Esophagus mucosa (tissue), 1 donor: Measurements from ENCODE around the gene PTPRD. TPM values are rescaled to one million over a fixed set of nuclear protein-coding genes. Genes with fewer than 3 reads are reported as not detected.
A peak's percentile ranks its signal among the peaks of the same experiment; 100 is the strongest.

ENCODE experiments used
- ATAC-seq: fragments of 200-7000 bp; cut with Tn5 transposase; one replicate; pipeline ENCODE4 v1.9.1; 2020
- total RNA-seq: library from RNA; stranded (reverse); gene quantifications from one replicate; pipeline ENCODE4 v1.2.4, GENCODE V29; 2023
- donor health status: DM: yes; HTN: yes; CAD: no.

The PTPRD gene
- total RNA-seq, 1 donor from 2014 or later, result 8.7 TPM

DNA sequence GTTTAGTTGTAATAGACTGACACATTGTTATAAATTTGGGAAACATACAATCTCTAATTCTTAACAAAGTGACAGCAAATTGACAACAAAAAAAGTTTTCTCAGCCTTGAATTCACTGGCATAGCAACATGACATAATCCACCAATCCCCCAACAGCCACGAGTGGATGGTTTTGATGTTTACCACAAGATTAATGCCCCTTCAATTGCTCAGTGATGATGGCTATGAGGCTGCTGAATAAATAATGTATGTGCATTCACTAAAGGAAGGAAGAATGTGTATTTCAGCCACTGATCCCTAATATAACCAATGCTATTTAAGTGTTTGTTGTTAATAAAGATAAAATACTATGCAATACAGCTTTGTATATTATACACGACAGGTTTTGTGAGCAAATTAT lies 2069.6 kb downstream of the PTPRD start:
- ATAC-seq, result no peak

- no peak for ATAC-seq
Observed at GRCh38 chr9:8542537-8542936, 2070.3 kb downstream of the PTPRD start.

DNA sequence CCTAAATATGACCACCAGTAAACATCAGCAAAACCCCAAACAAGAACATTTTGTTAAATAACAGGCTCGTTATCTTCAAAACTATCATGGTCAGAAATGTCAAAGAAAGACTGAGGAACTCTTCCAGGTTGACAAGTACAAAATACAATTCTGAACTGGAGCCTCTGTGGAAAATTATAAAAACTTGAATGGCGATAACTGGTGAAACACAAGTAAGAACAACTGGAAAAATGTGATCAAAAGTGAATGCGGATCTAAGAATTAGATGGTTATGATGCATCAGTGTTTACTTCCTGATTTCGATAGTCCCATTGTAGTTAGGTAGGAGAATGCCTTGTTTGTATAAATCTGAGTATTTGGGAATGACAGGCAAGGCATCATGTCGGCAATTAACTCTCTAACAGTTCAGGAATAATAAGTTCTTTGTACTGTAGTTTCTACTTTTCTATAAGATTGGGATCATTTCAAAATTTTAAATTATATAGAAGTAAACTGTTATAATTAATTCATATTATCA lies 2073.1 kb downstream of the PTPRD start:
- no peak for ATAC-seq

DNA sequence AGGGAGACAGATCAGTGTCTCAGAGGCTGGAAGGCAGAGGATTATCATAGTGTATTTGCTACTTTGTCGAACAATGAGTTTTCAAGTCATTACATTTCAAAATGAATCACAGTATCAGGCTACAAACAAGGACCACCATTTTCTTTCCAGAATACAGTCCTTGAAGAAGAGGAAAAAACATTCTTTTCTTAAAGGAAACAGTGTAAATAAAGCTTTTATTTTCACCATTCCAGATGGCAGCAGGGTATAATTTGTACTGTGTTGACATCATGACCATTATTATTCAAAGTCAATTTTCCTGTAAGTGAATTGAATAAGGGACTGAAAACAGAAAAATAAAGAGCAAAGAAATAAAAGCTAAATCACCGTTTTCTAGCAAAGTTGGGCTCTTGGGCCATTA lies 2076.0 kb downstream of the PTPRD start:
- ATAC-seq, result no peak

GRCh38 chr9:8534828-8535227 lies 2078.0 kb downstream of the PTPRD start:
- no peak for ATAC-seq

- ATAC-seq, result no peak
Observed at GRCh38 chr9:8533681-8534080, 2079.1 kb downstream of the PTPRD start.

- no peak for ATAC-seq
Observed at GRCh38 chr9:8531826-8532415, 2080.9 kb downstream of the PTPRD start.

- ATAC-seq, result peak; percentile 79
Observed at GRCh38 chr9:8521112-8521511, 2091.7 kb downstream of the PTPRD start.

DNA sequence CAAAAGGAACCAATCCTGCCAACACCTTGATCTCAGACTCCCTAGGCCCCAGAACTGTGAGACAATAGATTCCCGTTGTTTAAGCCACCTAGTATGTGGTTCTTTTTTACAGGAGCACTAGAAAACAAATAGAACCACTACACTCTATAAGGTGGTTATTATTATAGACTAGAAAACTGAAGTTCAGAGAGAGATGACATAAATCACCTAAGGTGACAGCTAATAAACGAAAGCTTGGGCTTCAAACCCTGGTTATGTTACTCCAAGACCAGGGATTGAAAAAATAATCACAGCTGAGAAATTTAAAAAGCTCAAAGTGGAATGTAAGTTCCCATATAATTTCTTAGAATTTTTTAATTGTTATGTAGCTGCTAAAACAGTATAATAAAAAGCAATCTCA lies 2097.1 kb downstream of the PTPRD start:
- ATAC-seq, result no peak

DNA sequence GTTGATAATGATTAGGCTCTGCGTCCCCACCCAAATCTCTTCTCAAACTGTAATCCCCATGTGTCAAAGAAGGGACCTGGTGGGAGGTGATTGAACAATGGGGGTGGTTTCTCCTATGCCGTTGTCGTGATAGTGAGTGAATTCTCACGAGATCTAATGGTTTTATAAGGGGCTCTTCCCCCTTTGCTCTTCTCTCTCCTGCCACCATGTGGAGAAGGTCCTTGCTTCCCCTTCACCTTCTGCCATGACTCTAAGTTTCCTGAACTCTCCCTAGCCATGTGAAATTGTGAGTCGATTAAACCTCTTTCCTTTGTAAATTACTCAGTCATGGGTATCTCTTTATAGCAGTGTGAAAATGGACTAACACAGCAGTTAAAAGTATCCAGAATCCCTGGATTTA lies 2098.0 kb downstream of the PTPRD start:
- ATAC-seq, result no peak

GRCh38 chr9:8508671-8509290 lies 2104.0 kb downstream of the PTPRD start:
- no peak for ATAC-seq

DNA sequence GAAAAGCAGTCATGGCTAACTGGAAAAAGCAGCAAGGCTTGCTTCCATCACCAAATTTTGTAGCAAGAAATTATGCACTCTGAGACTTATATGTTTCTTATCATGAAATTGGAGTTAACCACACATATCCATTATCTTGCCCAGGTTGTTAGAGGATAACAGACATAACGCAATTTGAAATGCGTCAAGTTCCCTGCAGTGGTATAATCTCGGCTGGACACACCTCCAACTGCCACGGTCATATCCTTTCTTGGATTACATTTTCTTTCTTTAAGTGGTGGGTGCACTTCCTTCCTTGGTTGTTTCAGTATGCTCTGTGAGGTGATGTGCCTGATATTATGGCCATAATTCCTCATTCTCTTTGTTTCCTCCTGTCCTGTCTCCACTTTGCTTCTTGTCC lies 2118.2 kb downstream of the PTPRD start:
- ATAC-seq, result no peak

- peak; percentile 60 for ATAC-seq
Observed at GRCh38 chr9:8492679-8493078, 2120.1 kb downstream of the PTPRD start.

GRCh38 chr9:8492024-8492423 lies 2120.8 kb downstream of the PTPRD start:
- no peak for ATAC-seq

GRCh38 chr9:8491563-8491962 lies 2121.2 kb downstream of the PTPRD start:
- ATAC-seq, result no peak

DNA sequence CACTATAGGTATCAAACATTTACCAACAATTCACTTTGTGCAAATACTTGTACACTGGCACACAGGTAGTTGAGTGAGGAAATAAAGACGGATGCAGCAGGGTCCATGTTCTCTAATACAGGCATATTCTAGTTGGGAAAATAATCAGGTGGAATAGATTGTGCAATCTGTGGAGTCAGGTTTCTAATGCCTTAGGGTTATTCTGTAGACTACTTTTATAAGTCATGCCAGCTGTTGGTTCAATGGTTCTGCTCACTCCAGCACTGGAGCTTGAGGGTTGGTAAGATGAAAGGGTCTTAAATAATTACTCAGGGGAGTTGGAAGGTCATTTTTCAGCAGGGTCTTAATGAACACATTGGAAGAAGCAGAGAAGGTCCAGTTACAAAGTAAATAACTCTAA lies 2123.0 kb downstream of the PTPRD start:
- no peak for ATAC-seq

DNA sequence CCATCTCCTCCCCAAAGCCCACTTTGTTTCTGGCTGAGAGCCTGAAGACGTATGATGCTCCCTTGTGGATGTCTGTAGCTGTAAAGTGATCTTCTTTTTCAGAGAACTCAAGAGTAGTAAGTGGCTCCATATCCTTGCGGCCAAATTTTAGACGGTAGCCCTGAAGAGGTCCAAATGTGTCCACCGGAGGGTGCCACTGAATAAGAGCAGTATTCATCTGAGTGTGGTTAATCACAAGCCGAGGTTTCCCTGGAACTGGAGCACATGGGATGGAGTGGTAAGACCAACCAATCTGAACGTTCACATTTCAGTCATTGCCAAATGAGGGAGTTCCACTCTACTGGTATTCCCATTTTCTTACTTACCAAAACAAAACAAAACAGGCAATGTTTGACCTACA lies 2126.7 kb downstream of the PTPRD start:
- peak; percentile 59 for ATAC-seq

DNA sequence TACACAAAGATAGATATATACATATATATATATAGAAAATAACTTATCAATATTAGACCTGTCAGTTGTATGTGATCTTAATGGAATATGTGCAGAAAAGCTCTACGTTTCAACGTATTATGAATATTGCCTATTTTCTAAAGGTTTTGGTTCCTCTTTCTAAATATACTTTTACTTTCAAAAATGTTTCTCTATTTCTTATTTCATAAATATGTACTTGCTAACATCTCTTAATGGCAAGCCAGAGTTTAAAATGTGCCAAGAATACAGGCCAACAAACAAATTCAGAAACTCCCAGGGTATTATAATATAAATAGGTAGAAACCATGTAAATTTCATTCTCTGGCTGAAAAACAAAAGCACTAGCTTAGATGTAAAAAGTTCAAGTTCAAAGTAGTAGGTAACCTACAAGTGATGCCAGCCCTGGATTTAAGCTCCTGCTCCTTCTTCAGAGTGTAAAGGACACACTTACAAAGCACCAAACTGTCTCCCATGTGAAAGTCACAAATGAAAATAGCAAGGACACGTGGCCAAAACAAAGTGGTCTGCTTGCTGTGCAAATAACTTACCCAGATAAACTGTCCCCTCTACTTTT lies 2128.1 kb downstream of the PTPRD start:
- ATAC-seq, result no peak

DNA sequence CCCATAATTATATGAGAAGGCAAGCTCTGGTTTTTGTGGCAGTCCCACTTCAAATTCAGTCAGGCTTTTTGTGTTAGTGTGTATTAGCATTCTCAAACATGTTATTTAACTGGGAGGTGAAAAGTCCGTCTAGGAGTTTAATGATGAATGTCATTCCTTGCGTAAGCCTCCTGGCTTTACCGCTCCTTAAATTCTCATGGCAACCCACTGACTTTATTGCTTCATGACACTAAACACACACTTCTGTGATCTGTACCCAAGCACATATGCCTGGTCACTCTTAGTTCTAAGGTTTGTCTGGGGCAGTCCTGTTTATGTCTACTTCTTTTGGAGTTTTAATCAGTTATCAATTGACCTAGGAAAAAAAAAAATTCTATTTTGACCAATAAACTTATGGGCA lies 2135.4 kb downstream of the PTPRD start:
- no peak for ATAC-seq

DNA sequence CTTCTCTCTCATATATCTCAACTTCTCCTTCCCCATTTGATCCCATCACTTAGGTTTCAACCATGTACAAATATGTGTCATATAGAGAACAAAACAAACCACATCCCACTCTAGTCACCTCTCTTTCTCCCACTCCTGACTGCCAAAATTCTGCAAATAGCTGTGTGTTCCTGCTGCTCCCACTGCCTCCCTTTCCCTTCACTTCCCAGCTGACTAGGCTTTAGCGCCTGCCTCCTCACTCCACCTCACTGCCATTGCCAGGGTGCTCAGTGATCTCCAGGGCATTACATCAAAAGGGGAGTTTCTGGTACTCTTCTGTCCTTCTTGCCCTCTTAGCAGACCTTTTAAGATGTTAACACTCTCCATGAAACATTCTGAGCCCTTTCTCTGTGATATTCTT lies 2137.9 kb downstream of the PTPRD start:
- no peak for ATAC-seq

DNA sequence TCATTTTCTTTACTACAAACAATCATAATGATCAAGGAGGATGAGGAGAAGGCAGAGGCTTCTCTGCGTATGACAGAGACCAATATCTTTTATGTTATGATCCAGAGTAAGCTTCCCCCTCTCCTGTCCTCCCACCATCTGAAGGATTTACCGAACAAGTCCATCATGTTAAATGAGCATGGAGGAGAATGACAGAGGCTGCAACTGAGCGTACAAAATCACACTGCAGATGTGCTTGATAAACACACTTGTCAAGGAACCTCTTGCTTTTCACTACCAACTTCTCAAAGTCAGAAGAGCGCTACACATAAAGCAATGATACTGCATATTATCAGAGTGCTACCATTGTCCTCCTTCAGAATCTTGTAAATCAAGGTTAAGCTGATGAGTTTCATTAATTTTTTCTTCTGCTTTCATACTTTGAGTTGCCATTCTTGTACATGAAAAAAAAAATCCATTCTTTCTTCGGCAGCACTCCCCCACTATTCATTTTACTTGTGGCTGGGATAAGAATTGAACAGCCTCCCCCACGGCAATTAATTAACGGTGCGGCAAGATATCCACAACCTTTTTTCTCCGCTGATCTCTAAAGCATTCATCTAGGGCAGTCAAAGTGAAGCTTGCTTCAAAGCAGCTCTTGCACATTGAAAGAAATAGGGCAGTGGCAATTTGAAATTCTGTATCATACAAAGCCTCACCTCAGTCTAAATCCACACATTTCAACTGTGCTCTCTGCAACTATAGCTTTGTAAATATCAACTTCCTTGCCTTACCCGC lies 2139.4 kb downstream of the PTPRD start:
- no peak for ATAC-seq

DNA sequence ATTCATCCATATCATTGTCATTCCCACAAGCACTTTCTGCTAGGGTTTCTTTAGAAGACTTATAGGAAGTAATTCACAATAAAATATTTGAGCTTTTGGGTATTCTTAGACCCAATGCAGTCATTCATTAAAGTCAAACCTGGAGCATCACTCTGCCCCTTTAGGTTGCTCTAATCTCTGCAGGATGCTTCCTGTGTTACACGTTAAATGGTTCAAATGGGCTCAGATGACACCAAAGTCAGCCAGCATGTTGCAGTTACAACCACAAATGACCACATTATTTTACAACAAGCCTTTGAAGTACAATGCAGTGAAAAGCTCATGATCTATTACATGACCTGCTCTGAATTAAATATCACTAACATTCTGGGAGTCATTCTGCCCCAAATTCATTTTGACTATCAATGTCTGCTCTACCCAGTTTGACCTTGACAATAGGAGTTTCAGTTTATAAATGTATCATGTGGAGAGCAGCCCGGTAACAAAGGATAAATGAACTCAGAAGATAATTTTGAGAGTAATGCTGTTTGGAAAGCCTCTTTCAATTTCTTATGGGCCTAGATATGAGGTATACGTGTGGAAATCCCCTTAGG lies 2144.7 kb downstream of the PTPRD start:
- ATAC-seq, result no peak

DNA sequence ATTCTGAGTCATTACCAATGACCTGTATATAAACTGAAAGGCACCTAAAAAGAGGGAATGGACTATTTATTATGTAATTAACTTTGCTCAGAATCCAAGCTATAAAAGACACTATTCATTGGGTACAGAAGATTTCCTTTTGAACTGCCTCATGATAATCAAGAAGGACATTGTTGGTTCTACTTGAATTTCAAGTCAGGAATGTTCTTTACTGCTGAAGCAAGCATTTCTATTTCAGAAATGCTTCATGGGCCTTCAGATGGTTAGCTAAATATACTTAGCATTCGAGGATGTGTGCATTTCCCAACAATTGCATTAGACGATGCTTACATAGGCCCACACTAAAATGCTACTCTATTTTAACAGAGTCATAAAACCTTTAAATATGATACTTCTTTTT lies 2155.0 kb downstream of the PTPRD start:
- ATAC-seq, result no peak
